ENCODE results near the gene FAM240B.

Gene FAM240B

GRCh38 chr9:38689678-38690077 is 30.3 kb downstream of the FAM240B start:
- Histone ChIP-seq H3K79me2 (no peaks in the 10 kb centered on the region), H3K36me3 (ENCODE audit: control insufficient read depth, insufficient read depth, low read length) (no peaks in the 10 kb centered on the region), H3K27me3 (ENCODE audit: control insufficient read depth, insufficient read depth, low read length) (no peaks in the 10 kb centered on the region), H3K4me2 (ENCODE audit: low read length) (no peak overlapping the region), H3K9ac (no peak overlapping the region), H3K27ac (peak overlapping the region; percentile 65), H3K4me3 (ENCODE audit: low read depth, low read length) (no peak overlapping the region), H2AFZ (peak overlapping the region; percentile 42), H3K4me1 (peaks cover 12% of the 10 kb centered on the region), H3K9me3 (ENCODE audit: control insufficient read depth, low read length) (no peaks in the 10 kb centered on the region)
- TF ChIP-seq CTCF (IDR thresholded peaks at IDR 0.05) = no peak

GRCh38 chr9:38687992-38688391 is 31.9 kb downstream of the FAM240B start:
- no peak for TF ChIP-seq CTCF (IDR thresholded peaks at IDR 0.05)
- H3K4me2 ChIP-seq (ENCODE audit: low read length) = peak overlapping the region; percentile 48
- no peak overlapping the region for H3K9ac ChIP-seq
- no peaks in the 10 kb centered on the region for H3K27me3 ChIP-seq (ENCODE audit: control insufficient read depth, insufficient read depth, low read length)
- peak overlapping the region; percentile 76 for H2AFZ ChIP-seq
- no peak overlapping the region for H3K4me3 ChIP-seq (ENCODE audit: low read depth, low read length)
- H3K79me2 ChIP-seq = no peaks in the 10 kb centered on the region
- H3K27ac ChIP-seq = no peak overlapping the region
- H3K4me1 ChIP-seq = peaks cover 12% of the 10 kb centered on the region
- no peaks in the 10 kb centered on the region for H3K9me3 ChIP-seq (ENCODE audit: control insufficient read depth, low read length)
- no peaks in the 10 kb centered on the region for H3K36me3 ChIP-seq (ENCODE audit: control insufficient read depth, insufficient read depth, low read length)

- Histone ChIP-seq H3K9me3 (ENCODE audit: control insufficient read depth, low read length) (no peaks in the 10 kb centered on the region), H3K4me3 (ENCODE audit: low read depth, low read length) (no peak overlapping the region), H3K4me1 (peaks cover 16% of the 10 kb centered on the region)
Measured at GRCh38 chr9:38687389-38687842, 32.5 kb downstream of the FAM240B start.

GRCh38 chr9:38686933-38687332 is 33.0 kb downstream of the FAM240B start:
- Histone ChIP-seq H3K4me1 (peaks cover 20% of the 10 kb centered on the region), H3K4me2 (ENCODE audit: low read length) (peak overlapping the region; percentile 48), H3K9me3 (ENCODE audit: control insufficient read depth, low read length) (no peaks in the 10 kb centered on the region), H3K27me3 (ENCODE audit: control insufficient read depth, insufficient read depth, low read length) (no peaks in the 10 kb centered on the region), H3K4me3 (ENCODE audit: low read depth, low read length) (no peak overlapping the region), H2AFZ (peak overlapping the region; percentile 76), H3K27ac (no peak overlapping the region), H3K9ac (no peak overlapping the region), H3K36me3 (ENCODE audit: control insufficient read depth, insufficient read depth, low read length) (no peaks in the 10 kb centered on the region), H3K79me2 (no peaks in the 10 kb centered on the region)
- TF ChIP-seq CTCF (IDR thresholded peaks at IDR 0.05) = no peak

More at GRCh38 chr9:38687389-38687842, 32.5 kb downstream of the FAM240B start:
- TF ChIP-seq CTCF (IDR thresholded peaks at IDR 0.05) = no peak
- Histone ChIP-seq H2AFZ (peak overlapping the region; percentile 76), H3K27ac (no peak overlapping the region), H3K79me2 (no peaks in the 10 kb centered on the region), H3K36me3 (ENCODE audit: control insufficient read depth, insufficient read depth, low read length) (no peaks in the 10 kb centered on the region), H3K27me3 (ENCODE audit: control insufficient read depth, insufficient read depth, low read length) (no peaks in the 10 kb centered on the region), H3K9ac (no peak overlapping the region), H3K4me2 (ENCODE audit: low read length) (peak overlapping the region; percentile 48)

- TF ChIP-seq CTCF (IDR thresholded peaks at IDR 0.05) = no peak
- no peaks in the 10 kb centered on the region for H3K36me3 ChIP-seq (ENCODE audit: control insufficient read depth, insufficient read depth, low read length)
- H3K9me3 ChIP-seq (ENCODE audit: control insufficient read depth, low read length) = no peaks in the 10 kb centered on the region
- no peak overlapping the region for H3K27ac ChIP-seq
- peaks cover 15% of the 10 kb centered on the region for H3K4me1 ChIP-seq
- H3K9ac ChIP-seq = no peak overlapping the region
- H2AFZ ChIP-seq = no peak overlapping the region
- no peaks in the 10 kb centered on the region for H3K79me2 ChIP-seq
- H3K4me2 ChIP-seq (ENCODE audit: low read length) = no peak overlapping the region
- no peaks in the 10 kb centered on the region for H3K27me3 ChIP-seq (ENCODE audit: control insufficient read depth, insufficient read depth, low read length)
- H3K4me3 ChIP-seq (ENCODE audit: low read depth, low read length) = no peak overlapping the region
Measured at GRCh38 chr9:38685535-38685934, 34.4 kb downstream of the FAM240B start.
